ENCODE results near the gene FIGNL2. TPM values are rescaled to one million over a fixed set of nuclear protein-coding genes. Genes with fewer than 3 reads are reported as not detected.
A peak's percentile ranks its signal among the peaks of the same experiment; 100 is the strongest.

FIGNL2 gene
- total RNA-seq, 2 experiments from 2014 or later = 1.2 to 1.3 TPM

GRCh38 chr12:51818566-51819300 lies 29.8 kb downstream of the FIGNL2 start:
- no peak overlapping the region for H3K27ac ChIP-seq (ENCODE audit: low read depth in 1 of 2, low read length in 2 of 2)
- Mint-ChIP-seq H3K4me3 (peak overlapping the region; percentile 42), H3K27ac (no peak overlapping the region), H3K4me1 (ENCODE audit: low read depth) (peaks cover 29% of the 10 kb centered on the region), H3K27me3 (no peaks in the 10 kb centered on the region), H3K9me3 (no peaks in the 10 kb centered on the region), H3K36me3 (ENCODE audit: low read depth) (no peaks in the 10 kb centered on the region)
- TF ChIP-seq CTCF (IDR thresholded peaks at IDR 0.05) = no peak
- no peaks in the 10 kb centered on the region for H3K9me3 ChIP-seq (ENCODE audit: control insufficient read depth in 1 of 2, insufficient read depth in 1 of 2, low read length in 2 of 2)
- H3K4me3 ChIP-seq (ENCODE audit: low read length) = no peak overlapping the region
- intact Hi-C loops (cut with DNase I, micrococcal nuclease) = no loop called here
- H3K4me1 ChIP-seq (ENCODE audit: insufficient read depth, low read length) = peaks cover 35% of the 10 kb centered on the region
- no peak for ATAC-seq (ENCODE audit: poor library complexity)
- ChIA-PET CTCF (no interaction called here), POLR2A (no interaction called here)
- no peak for DNase-seq
- H3K27me3 ChIP-seq (ENCODE audit: control insufficient read depth in 1 of 2, insufficient read depth in 2 of 2, low read length in 2 of 2) = peaks cover 0 to 4% of the 10 kb centered on the region in 2 experiments
- H3K36me3 ChIP-seq (ENCODE audit: insufficient read depth, low read length) = no peaks in the 10 kb centered on the region

GRCh38 chr12:51818086-51818485 lies 30.4 kb downstream of the FIGNL2 start:
- intact Hi-C loops (cut with DNase I, micrococcal nuclease) = no loop called here
- H3K27me3 Mint-ChIP-seq = no peaks in the 10 kb centered on the region
- H3K27me3 ChIP-seq (ENCODE audit: control insufficient read depth in 1 of 2, insufficient read depth in 2 of 2, low read length in 2 of 2) = peaks cover 0 to 4% of the 10 kb centered on the region in 2 experiments
- no peak overlapping the region for H3K4me3 Mint-ChIP-seq
- peaks cover 38% of the 10 kb centered on the region for H3K4me1 ChIP-seq (ENCODE audit: insufficient read depth, low read length)
- peaks cover 22% of the 10 kb centered on the region for H3K4me1 Mint-ChIP-seq (ENCODE audit: low read depth)
- H3K36me3 ChIP-seq (ENCODE audit: insufficient read depth, low read length) = no peaks in the 10 kb centered on the region
- no peak for ATAC-seq (ENCODE audit: poor library complexity)
- ChIA-PET CTCF (no interaction called here), POLR2A (no interaction called here)
- no peak for TF ChIP-seq CTCF (IDR thresholded peaks at IDR 0.05)
- H3K27ac ChIP-seq (ENCODE audit: low read depth in 1 of 2, low read length in 2 of 2) = no peak overlapping the region
- H3K4me3 ChIP-seq (ENCODE audit: low read length) = no peak overlapping the region
- no peaks in the 10 kb centered on the region for H3K9me3 Mint-ChIP-seq
- no peak overlapping the region for H3K27ac Mint-ChIP-seq
- no peaks in the 10 kb centered on the region for H3K36me3 Mint-ChIP-seq (ENCODE audit: low read depth)
- no peaks in the 10 kb centered on the region for H3K9me3 ChIP-seq (ENCODE audit: control insufficient read depth in 1 of 2, insufficient read depth in 1 of 2, low read length in 2 of 2)
- DNase-seq = no peak

GRCh38 chr12:51817027-51817953 lies 31.2 kb downstream of the FIGNL2 start:
- Histone ChIP-seq H3K4me1 (ENCODE audit: insufficient read depth, low read length) (peaks cover 36% of the 10 kb centered on the region), H3K36me3 (ENCODE audit: insufficient read depth, low read length) (no peaks in the 10 kb centered on the region), H3K9me3 (ENCODE audit: control insufficient read depth in 1 of 2, insufficient read depth in 1 of 2, low read length in 2 of 2) (no peaks in the 10 kb centered on the region), H3K27ac (ENCODE audit: low read depth in 1 of 2, low read length in 2 of 2) (no peak overlapping the region), H3K4me3 (ENCODE audit: low read length) (no peak overlapping the region), H3K27me3 (ENCODE audit: control insufficient read depth in 1 of 2, insufficient read depth in 2 of 2, low read length in 2 of 2) (peaks cover 0 to 4% of the 10 kb centered on the region in 2 experiments)
- Mint-ChIP-seq H3K4me3 (peak overlapping the region; percentile 87), H3K9me3 (no peaks in the 10 kb centered on the region), H3K36me3 (ENCODE audit: low read depth) (no peaks in the 10 kb centered on the region), H3K27ac (no peak overlapping the region), H3K4me1 (ENCODE audit: low read depth) (peaks cover 15% of the 10 kb centered on the region), H3K27me3 (no peaks in the 10 kb centered on the region)
- POLR2A ChIA-PET = no interaction called here
- CTCF ChIA-PET = no interaction called here
- TF ChIP-seq CTCF (IDR thresholded peaks at IDR 0.05) = no peak
- no peak for ATAC-seq (ENCODE audit: poor library complexity)
- intact Hi-C loops (cut with DNase I, micrococcal nuclease) = no loop called here
- DNase-seq = no peak

Measured in CD4-positive, alpha-beta T cell (primary cell).